H1 (cell line): Measurements from ENCODE around the gene ELOF1.

Source experiments
- JUN ChIP-seq: IDR thresholded peaks from 2 replicates; pipeline ENCODE4 v1.6.1; 2011; ENCODE audit warnings: low read depth, mild to moderate bottlenecking, improper control_type of control experiment, low read length
- TF ChIP-seq, protein P1 (sequence below), 3 experiments: IDR thresholded peaks; 1 replicate in 2 of 3; 2 replicates in 1 of 3; pipeline versions ENCODE4 v1.5.1 to v1.6.1; 2011; ENCODE audit warnings: low read length in 3 of 3, mild to moderate bottlenecking in 3 of 3, inconsistent platforms in 2 of 3, low read depth in 1 of 3, moderate library complexity in 1 of 3; ENCODE audit not compliant: insufficient read depth in 1 of 3; ENCODE audit errors: control extremely low read depth in 1 of 3

DNA sequence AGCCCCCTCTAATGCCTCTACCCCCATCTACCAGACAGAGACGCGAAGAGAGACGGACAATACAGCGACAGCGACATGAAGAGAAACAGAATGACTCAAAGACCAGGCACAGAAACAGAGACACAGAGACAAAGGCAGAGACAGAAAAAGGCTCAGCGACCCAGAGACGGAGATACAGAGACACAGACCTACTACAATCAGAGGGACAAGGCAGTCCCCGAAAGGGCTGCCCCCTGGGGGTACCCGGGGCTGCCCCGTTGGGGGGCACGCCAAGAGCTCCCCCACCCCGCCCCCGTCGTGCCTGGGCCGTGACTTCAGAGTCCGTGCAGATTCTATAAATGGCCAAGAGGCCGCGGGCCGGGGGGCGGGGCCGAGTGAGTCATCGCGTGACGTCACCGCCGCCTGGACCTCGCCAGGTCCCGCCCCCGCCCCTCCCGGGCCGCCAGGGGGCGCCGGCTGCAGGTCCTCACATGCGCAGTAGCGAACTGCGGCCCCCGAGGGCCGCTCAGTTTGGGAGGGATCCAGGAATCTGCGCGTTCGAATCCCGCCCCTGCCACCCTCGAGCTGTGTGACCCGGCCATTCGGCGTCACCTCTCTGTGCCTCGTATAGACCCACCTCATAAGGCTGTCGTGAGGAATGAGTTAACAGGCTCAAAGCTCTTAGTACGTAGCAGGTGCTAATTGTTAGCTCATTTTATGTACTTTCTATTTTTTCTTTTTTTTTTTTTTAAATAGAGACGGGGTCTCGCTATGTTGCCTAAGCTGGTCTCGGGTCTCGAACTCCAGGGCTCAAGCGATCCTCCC, 23.0 kb downstream of the ELOF1 start:
- TF ChIP-seq, protein P1, sequence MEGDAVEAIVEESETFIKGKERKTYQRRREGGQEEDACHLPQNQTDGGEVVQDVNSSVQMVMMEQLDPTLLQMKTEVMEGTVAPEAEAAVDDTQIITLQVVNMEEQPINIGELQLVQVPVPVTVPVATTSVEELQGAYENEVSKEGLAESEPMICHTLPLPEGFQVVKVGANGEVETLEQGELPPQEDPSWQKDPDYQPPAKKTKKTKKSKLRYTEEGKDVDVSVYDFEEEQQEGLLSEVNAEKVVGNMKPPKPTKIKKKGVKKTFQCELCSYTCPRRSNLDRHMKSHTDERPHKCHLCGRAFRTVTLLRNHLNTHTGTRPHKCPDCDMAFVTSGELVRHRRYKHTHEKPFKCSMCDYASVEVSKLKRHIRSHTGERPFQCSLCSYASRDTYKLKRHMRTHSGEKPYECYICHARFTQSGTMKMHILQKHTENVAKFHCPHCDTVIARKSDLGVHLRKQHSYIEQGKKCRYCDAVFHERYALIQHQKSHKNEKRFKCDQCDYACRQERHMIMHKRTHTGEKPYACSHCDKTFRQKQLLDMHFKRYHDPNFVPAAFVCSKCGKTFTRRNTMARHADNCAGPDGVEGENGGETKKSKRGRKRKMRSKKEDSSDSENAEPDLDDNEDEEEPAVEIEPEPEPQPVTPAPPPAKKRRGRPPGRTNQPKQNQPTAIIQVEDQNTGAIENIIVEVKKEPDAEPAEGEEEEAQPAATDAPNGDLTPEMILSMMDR (IDR thresholded peaks at IDR 0.05; ENCODE audit: control extremely low read depth in 1 of 3, insufficient read depth in 1 of 3, low read depth in 1 of 3, low read length in 3 of 3): peak; percentile 75 to 86 (median 79)
- TF ChIP-seq JUN: peak; percentile 86
